Astrocyte of the cerebellum (primary cell): Measurements from ENCODE around the gene TACC3.

Experiments
- DNase-seq: peaks from one replicate; pipeline ENCODE4 v3.0.0-alpha.2; 2011; ENCODE audit warnings: low read depth
- H3K4me3 ChIP-seq: 2 replicates; pipeline ENCODE4 v1.5.1; 2011; ENCODE audit warnings: mild to moderate bottlenecking, low read depth, low read length, moderate library complexity
- CTCF ChIP-seq: IDR thresholded peaks from 2 replicates; pipeline ENCODE4 v1.5.1; 2012; ENCODE audit warnings: low read length, low read depth, moderate library complexity, mild to moderate bottlenecking; ENCODE audit errors: missing control alignments
- in situ Hi-C: cut with HindIII; loops from 2 replicates; pipeline ENCODE4 v1.10.0; 2017; ENCODE audit warnings: low sequenced_read_pairs

TACC3 gene

GRCh38 chr4:1740021-1740545 lies 18.8 kb downstream of the TACC3 start:
- no peak for DNase-seq
- no peak for TF ChIP-seq CTCF
- in situ Hi-C loops, result no loop called here
- H3K4me3 ChIP-seq, result no peak overlapping the region

GRCh38 chr4:1741208-1741607 lies 19.9 kb downstream of the TACC3 start:
- no peak overlapping the region for H3K4me3 ChIP-seq
- no peak for DNase-seq
- no peak for TF ChIP-seq CTCF
- in situ Hi-C loops, result no loop called here

- DNase-seq, result no peak
- in situ Hi-C loops, result no loop called here
- no peak overlapping the region for H3K4me3 ChIP-seq
- TF ChIP-seq CTCF, result no peak
Measured at GRCh38 chr4:1743551-1743950, 22.2 kb downstream of the TACC3 start.

GRCh38 chr4:1743975-1744374 lies 22.7 kb downstream of the TACC3 start:
- H3K4me3 ChIP-seq, result no peak overlapping the region
- in situ Hi-C loops, result no loop called here
- no peak for TF ChIP-seq CTCF
- DNase-seq, result no peak

GRCh38 chr4:1744552-1744951 lies 23.2 kb downstream of the TACC3 start:
- in situ Hi-C loops, result no loop called here
- no peak overlapping the region for H3K4me3 ChIP-seq
- no peak for DNase-seq
- no peak for TF ChIP-seq CTCF

GRCh38 chr4:1745165-1745564 lies 23.8 kb downstream of the TACC3 start:
- no peak for DNase-seq
- no peak for TF ChIP-seq CTCF
- H3K4me3 ChIP-seq, result no peak overlapping the region
- in situ Hi-C loops, result no loop called here

GRCh38 chr4:1745697-1746096 lies 24.4 kb downstream of the TACC3 start:
- in situ Hi-C loops, result no loop called here
- no peak overlapping the region for H3K4me3 ChIP-seq
- DNase-seq, result no peak
- no peak for TF ChIP-seq CTCF
